ENCODE data around the gene PPIL1. TPM values are rescaled to one million over a fixed set of nuclear protein-coding genes. Genes with fewer than 3 reads are reported as not detected.

PPIL1 gene
- total RNA-seq, 1 experiment from 2014 or later = 64.2 TPM

- POLR2A ChIA-PET = no interaction called here
- ATAC-seq = no peak
- CTCF ChIA-PET = interaction anchor here (3.5 to 3.7 kb wide), 2 partner anchors 27 to 106 kb away, joined by 29 to 65 read pairs; partner anchors contain the start of gene C6orf89
- TF ChIP-seq RORB (CRISPR knock-in tag; IDR thresholded peaks at IDR 0.05) = no peak
- no peak for TF ChIP-seq CREM (CRISPR knock-in tag; IDR thresholded peaks at IDR 0.05)
- no peak for TF ChIP-seq ELF4 (CRISPR knock-in tag; IDR thresholded peaks at IDR 0.05; ENCODE audit: low read depth)
- no peak for TF ChIP-seq MYBL2 (CRISPR knock-in tag; IDR thresholded peaks at IDR 0.05)
- no peak for TF ChIP-seq PREB (CRISPR knock-in tag; IDR thresholded peaks at IDR 0.05; ENCODE audit: borderline replicate concordance)
- no peak for TF ChIP-seq ZNF396 (CRISPR knock-in tag; IDR thresholded peaks at IDR 0.05; ENCODE audit: borderline replicate concordance)
- TF ChIP-seq, protein P1, sequence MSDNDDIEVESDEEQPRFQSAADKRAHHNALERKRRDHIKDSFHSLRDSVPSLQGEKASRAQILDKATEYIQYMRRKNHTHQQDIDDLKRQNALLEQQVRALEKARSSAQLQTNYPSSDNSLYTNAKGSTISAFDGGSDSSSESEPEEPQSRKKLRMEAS (CRISPR knock-in tag; IDR thresholded peaks at IDR 0.05) = no peak
- H3K4me3 Mint-ChIP-seq = no peak overlapping the region
- H3K4me1 Mint-ChIP-seq = peaks cover 5% of the 10 kb centered on the region
- H3K27ac Mint-ChIP-seq = no peak overlapping the region
- H3K9me3 Mint-ChIP-seq = no peaks in the 10 kb centered on the region
- no peak for DNase-seq (ENCODE audit: low spot score)
- H3K36me3 Mint-ChIP-seq = no peaks in the 10 kb centered on the region
- H3K27me3 Mint-ChIP-seq (ENCODE audit: low read depth) = no peaks in the 10 kb centered on the region
Observed at GRCh38 chr6:36912586-36912985, 38.0 kb upstream of the PPIL1 start.

- no peak for DNase-seq (ENCODE audit: low spot score)
- CTCF ChIA-PET = interaction anchor here (1.6 to 3.5 kb wide), 2 partner anchors 26 to 27 kb away, joined by 5 to 29 read pairs; partner anchors contain the start of gene C6orf89
- no peak overlapping the region for H3K4me3 Mint-ChIP-seq
- H3K4me1 Mint-ChIP-seq = peaks cover 5% of the 10 kb centered on the region
- POLR2A ChIA-PET = no interaction called here
- H3K27me3 Mint-ChIP-seq (ENCODE audit: low read depth) = no peaks in the 10 kb centered on the region
- no peaks in the 10 kb centered on the region for H3K36me3 Mint-ChIP-seq
- no peaks in the 10 kb centered on the region for H3K9me3 Mint-ChIP-seq
- no peak overlapping the region for H3K27ac Mint-ChIP-seq
- TF ChIP-seq, protein P2, sequence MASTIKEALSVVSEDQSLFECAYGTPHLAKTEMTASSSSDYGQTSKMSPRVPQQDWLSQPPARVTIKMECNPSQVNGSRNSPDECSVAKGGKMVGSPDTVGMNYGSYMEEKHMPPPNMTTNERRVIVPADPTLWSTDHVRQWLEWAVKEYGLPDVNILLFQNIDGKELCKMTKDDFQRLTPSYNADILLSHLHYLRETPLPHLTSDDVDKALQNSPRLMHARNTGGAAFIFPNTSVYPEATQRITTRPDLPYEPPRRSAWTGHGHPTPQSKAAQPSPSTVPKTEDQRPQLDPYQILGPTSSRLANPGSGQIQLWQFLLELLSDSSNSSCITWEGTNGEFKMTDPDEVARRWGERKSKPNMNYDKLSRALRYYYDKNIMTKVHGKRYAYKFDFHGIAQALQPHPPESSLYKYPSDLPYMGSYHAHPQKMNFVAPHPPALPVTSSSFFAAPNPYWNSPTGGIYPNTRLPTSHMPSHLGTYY (CRISPR knock-in tag; IDR thresholded peaks at IDR 0.05) = no peak
- no peak for TF ChIP-seq JAZF1 (CRISPR knock-in tag; IDR thresholded peaks at IDR 0.05)
- TF ChIP-seq ZNF416 (CRISPR knock-in tag; IDR thresholded peaks at IDR 0.05) = no peak
- TF ChIP-seq KAT7 (CRISPR knock-in tag; IDR thresholded peaks at IDR 0.05; ENCODE audit: borderline replicate concordance) = no peak
- no peak for TF ChIP-seq RELA (CRISPR knock-in tag; IDR thresholded peaks at IDR 0.05; ENCODE audit: borderline replicate concordance)
- ATAC-seq = no peak
Observed at GRCh38 chr6:36912030-36912454, 37.4 kb upstream of the PPIL1 start.

DNA sequence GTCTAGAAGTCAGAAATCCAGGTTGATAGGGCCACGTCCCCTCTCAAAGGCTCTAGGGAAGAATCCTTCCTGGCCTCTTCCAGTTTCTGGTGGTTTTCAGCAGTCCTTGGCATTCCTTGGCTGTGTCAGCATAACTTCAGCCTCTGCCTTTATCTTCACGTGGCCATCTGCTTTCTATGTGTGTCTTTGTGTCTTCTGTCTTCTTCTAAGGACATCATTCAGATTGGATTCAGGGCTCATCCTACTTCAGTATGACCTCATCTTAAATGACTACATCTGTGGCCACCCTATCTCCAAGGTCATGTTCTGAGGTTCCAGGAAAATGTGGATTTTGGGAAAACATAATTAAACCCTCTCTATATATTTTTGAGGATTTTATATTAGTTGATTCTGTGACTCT, 34.1 kb upstream of the PPIL1 start:
- ATAC-seq (no peak), DNase-seq (ENCODE audit: low spot score) (no peak)
- H3K4me1 Mint-ChIP-seq = no peaks in the 10 kb centered on the region
- ChIA-PET POLR2A (no interaction called here), CTCF (no interaction called here)
- no peak overlapping the region for H3K27ac Mint-ChIP-seq
- H3K9me3 Mint-ChIP-seq = no peaks in the 10 kb centered on the region
- no peaks in the 10 kb centered on the region for H3K27me3 Mint-ChIP-seq (ENCODE audit: low read depth)
- no peaks in the 10 kb centered on the region for H3K36me3 Mint-ChIP-seq
- H3K4me3 Mint-ChIP-seq = no peak overlapping the region
- TF ChIP-seq ZNF416 (CRISPR knock-in tag; IDR thresholded peaks at IDR 0.05) (no peak), TP53 (CRISPR knock-in tag; IDR thresholded peaks at IDR 0.05) (no peak), GABPB1 (CRISPR knock-in tag; IDR thresholded peaks at IDR 0.05) (no peak), JAZF1 (CRISPR knock-in tag; IDR thresholded peaks at IDR 0.05) (no peak), GTF2I (CRISPR knock-in tag; conservative IDR thresholded peaks at IDR 0.05) (no peak), NFYB (CRISPR knock-in tag; conservative IDR thresholded peaks at IDR 0.05; ENCODE audit: low read depth) (no peak), ESRRA (CRISPR knock-in tag; IDR thresholded peaks at IDR 0.05; ENCODE audit: borderline replicate concordance) (no peak), ETV6 (CRISPR knock-in tag; IDR thresholded peaks at IDR 0.05) (no peak), USF1 (CRISPR knock-in tag; IDR thresholded peaks at IDR 0.05) (no peak), CBFB (CRISPR knock-in tag; IDR thresholded peaks at IDR 0.05; ENCODE audit: low read depth) (no peak), ZMAT4 (CRISPR knock-in tag; IDR thresholded peaks at IDR 0.05) (no peak), HMGXB4 (CRISPR knock-in tag; IDR thresholded peaks at IDR 0.05) (no peak), HMGA2 (CRISPR knock-in tag; IDR thresholded peaks at IDR 0.05) (no peak), TEAD4 (CRISPR knock-in tag; IDR thresholded peaks at IDR 0.05) (no peak), ATF2 (CRISPR knock-in tag; IDR thresholded peaks at IDR 0.05; ENCODE audit: borderline replicate concordance, low read depth) (no peak), MYBL2 (CRISPR knock-in tag; IDR thresholded peaks at IDR 0.05) (no peak)
- TF ChIP-seq, protein P2 (CRISPR knock-in tag; IDR thresholded peaks at IDR 0.05) = no peak
